ENCODE data around the gene CRYZ. TPM values are rescaled to one million over a fixed set of nuclear protein-coding genes. Genes with fewer than 3 reads are reported as not detected.

CRYZ gene
- total and polyA plus RNA-seq, 2 of the 8 experiments (the other 6 are each of a cell fraction or from before 2014, with no cell fraction given): 20.5 to 43.8 TPM

DNA sequence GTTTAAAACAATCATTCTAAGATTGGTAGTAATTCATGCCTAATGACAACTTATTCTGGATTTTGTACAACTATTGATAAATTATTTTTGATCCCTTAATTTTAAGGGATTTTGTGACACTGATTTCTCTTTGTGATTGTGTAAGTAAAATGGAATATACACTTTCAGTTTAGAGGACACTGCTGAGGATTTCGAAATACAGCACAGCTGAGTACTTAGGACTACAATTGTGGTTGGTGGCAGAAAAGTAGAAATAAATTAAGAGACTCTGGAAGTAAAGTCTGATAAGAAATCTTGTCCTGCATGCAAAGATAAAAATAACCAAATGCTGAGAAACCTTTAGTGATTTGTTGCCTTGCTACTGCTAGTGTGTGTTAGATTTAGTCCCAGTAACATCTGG is 40.1 kb upstream of the CRYZ start:
- H3K4me1 ChIP-seq (replicated peaks in 1 of 4; ENCODE audit: control insufficient read depth in 3 of 4, insufficient read depth in 4 of 4, low read length in 3 of 4): no peaks in the 10 kb centered on the region
- H4K91ac ChIP-seq (replicated peaks; ENCODE audit: insufficient read length, low read length): no peak overlapping the region
- 0 out of 2 replicates have a peak, but pooled peaks have one; percentile 14 for TF ChIP-seq CEBPB (IDR thresholded peaks at IDR 0.05; ENCODE audit: low read depth, low read length)
- no peak for TF ChIP-seq POLR2AphosphoS5 (IDR thresholded peaks at IDR 0.05; ENCODE audit: low read depth, low read length)
- no peak for TF ChIP-seq BCL11A (IDR thresholded peaks at IDR 0.05; ENCODE audit: low read depth in 2 of 2, low read length in 2 of 2)
- CTCF ChIA-PET (ENCODE audit: partially characterized antibody): interaction anchor here (0.8 to 1.7 kb wide), 4 partner anchors 281 to 460 kb away, joined by 3 to 6 read pairs (median 6); no protein-coding TSS in a partner anchor
- no peak overlapping the region for H3K23ac ChIP-seq (ENCODE audit: insufficient read length)
- no peak overlapping the region for H2BK5ac ChIP-seq (ENCODE audit: low read depth, low read length)
- no peaks in the 10 kb centered on the region for H3K79me1 ChIP-seq (ENCODE audit: low read depth, low read length)
- no peaks in the 10 kb centered on the region for H3K27me3 ChIP-seq (replicated peaks in 1 of 4; ENCODE audit: control insufficient read depth in 3 of 4, extremely low read depth in 1 of 4, insufficient read depth in 3 of 4, low read length in 3 of 4)
- H3K9ac ChIP-seq (replicated peaks in 1 of 4; ENCODE audit: extremely low read depth in 1 of 4, low read depth in 3 of 4, low read length in 3 of 4): no peak overlapping the region
- H4K5ac ChIP-seq (ENCODE audit: insufficient read length, low read depth, low read length): no peak overlapping the region
- 93% methylated on average over 1 of the region's 1 CpG; no CpG with 5 or more reads in 1 of the 2 experiments for WGBS, 2 experiments (ENCODE audit: extremely low coverage in 1 of 2, insufficient coverage in 1 of 2, insufficient read length in 1 of 2, insufficient replicate concordance in 2 of 2, low coverage in 1 of 2, low lambda C conversion rate in 2 of 2, missing lambda C conversion rate in 1 of 2)
- H4K20me1 ChIP-seq (replicated peaks in 1 of 2; ENCODE audit: control insufficient read depth in 1 of 2, insufficient read depth in 2 of 2, low read length in 2 of 2): no peaks in the 10 kb centered on the region
- H3K18ac ChIP-seq (ENCODE audit: extremely low read depth, low read length): no peak overlapping the region
- peak overlapping the region; percentile 9; the same call in 1 of the 2 replicates for H2AFZ ChIP-seq (ENCODE audit: low read length)
- FAIRE-seq: no peak
- H3K36me3 ChIP-seq (ENCODE audit: control insufficient read depth in 2 of 4, insufficient read depth in 4 of 4, low read length in 3 of 4): no peaks in the 10 kb centered on the region
- no peak overlapping the region for H2BK120ac ChIP-seq (replicated peaks; ENCODE audit: low read depth, low read length)
- H3K56ac ChIP-seq (replicated peaks; ENCODE audit: insufficient read length, low read depth, low read length): no peak overlapping the region
- H3K23me2 ChIP-seq (ENCODE audit: low read depth, low read length): no peaks in the 10 kb centered on the region
- no peak overlapping the region for H2BK12ac ChIP-seq (ENCODE audit: low read depth, low read length)
- H3K4me3 ChIP-seq (ENCODE audit: extremely low read depth in 1 of 4, insufficient read depth in 2 of 4, low read depth in 3 of 4, low read length in 4 of 4): no peak overlapping the region
- H3K27ac ChIP-seq (ENCODE audit: low read depth, low read length): no peak overlapping the region
- H2BK20ac ChIP-seq (ENCODE audit: low read length): no peak overlapping the region
- H3K14ac ChIP-seq (ENCODE audit: insufficient read length): no peak overlapping the region
- H3K79me2 ChIP-seq (ENCODE audit: control insufficient read depth in 1 of 2, insufficient read depth in 2 of 2, low read length in 2 of 2): no peaks in the 10 kb centered on the region
- no peak overlapping the region for H4K8ac ChIP-seq (ENCODE audit: extremely low read depth, insufficient read depth, low read length)
- no peaks in the 10 kb centered on the region for H3K9me3 ChIP-seq (ENCODE audit: insufficient read depth in 2 of 2, low read depth in 1 of 2, low read length in 1 of 2)
- no peak overlapping the region for H3K4ac ChIP-seq (replicated peaks; ENCODE audit: insufficient read length, low read depth, low read length)
- POLR2A ChIA-PET (ENCODE audit: partially characterized antibody): no interaction called here
- H3K4me2 ChIP-seq (ENCODE audit: insufficient read depth in 1 of 2, low read depth in 2 of 2, low read length in 2 of 2): no peak overlapping the region
- DNase-seq (ENCODE audit: low read depth in 1 of 2, low spot score in 2 of 2): no peak
- no peak overlapping the region for H2BK15ac ChIP-seq (ENCODE audit: low read length)
- no peak overlapping the region for H2AK5ac ChIP-seq (ENCODE audit: low read depth, low read length)
